ENCODE data around the gene FAM3B.

GRCh38 chr21:41388259-41388658 lies 71.7 kb downstream of the FAM3B start:
- TF ChIP-seq MAZ (CRISPR knock-in tag; conservative IDR thresholded peaks at IDR 0.05 in 1 of 2, IDR thresholded peaks at IDR 0.05 in 1 of 2): no peak
- TF ChIP-seq, protein P1, sequence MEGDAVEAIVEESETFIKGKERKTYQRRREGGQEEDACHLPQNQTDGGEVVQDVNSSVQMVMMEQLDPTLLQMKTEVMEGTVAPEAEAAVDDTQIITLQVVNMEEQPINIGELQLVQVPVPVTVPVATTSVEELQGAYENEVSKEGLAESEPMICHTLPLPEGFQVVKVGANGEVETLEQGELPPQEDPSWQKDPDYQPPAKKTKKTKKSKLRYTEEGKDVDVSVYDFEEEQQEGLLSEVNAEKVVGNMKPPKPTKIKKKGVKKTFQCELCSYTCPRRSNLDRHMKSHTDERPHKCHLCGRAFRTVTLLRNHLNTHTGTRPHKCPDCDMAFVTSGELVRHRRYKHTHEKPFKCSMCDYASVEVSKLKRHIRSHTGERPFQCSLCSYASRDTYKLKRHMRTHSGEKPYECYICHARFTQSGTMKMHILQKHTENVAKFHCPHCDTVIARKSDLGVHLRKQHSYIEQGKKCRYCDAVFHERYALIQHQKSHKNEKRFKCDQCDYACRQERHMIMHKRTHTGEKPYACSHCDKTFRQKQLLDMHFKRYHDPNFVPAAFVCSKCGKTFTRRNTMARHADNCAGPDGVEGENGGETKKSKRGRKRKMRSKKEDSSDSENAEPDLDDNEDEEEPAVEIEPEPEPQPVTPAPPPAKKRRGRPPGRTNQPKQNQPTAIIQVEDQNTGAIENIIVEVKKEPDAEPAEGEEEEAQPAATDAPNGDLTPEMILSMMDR (IDR thresholded peaks at IDR 0.05 in 2 of 3, conservative IDR thresholded peaks at IDR 0.05 in 1 of 3; ENCODE audit: insufficient read depth in 2 of 3, low read depth in 1 of 3, low read length in 3 of 3): no peak
- no peak for TF ChIP-seq E2F3 (CRISPR knock-in tag; IDR thresholded peaks at IDR 0.05)
- no peak for TF ChIP-seq FOXA1 (IDR thresholded peaks at IDR 0.05; ENCODE audit: borderline replicate concordance)
- no peak for TF ChIP-seq FOXM1 (IDR thresholded peaks at IDR 0.05; ENCODE audit: low read depth)
- TF ChIP-seq FOXM1 (CRISPR knock-in tag; IDR thresholded peaks at IDR 0.05; ENCODE audit: low read depth): no peak
- TF ChIP-seq CEBPB (tag; IDR thresholded peaks at IDR 0.05): no peak
- TF ChIP-seq NFIC (IDR thresholded peaks at IDR 0.05): no peak
- TF ChIP-seq MYC (IDR thresholded peaks at IDR 0.05; ENCODE audit: low read depth, low read length): no peak
- no peak for TF ChIP-seq MYC (CRISPR knock-in tag; IDR thresholded peaks at IDR 0.05; ENCODE audit: borderline replicate concordance, low read depth)
- no peak for TF ChIP-seq MTA3 (IDR thresholded peaks at IDR 0.05; ENCODE audit: borderline replicate concordance)
- no peak for TF ChIP-seq BHLHE40 (IDR thresholded peaks at IDR 0.05; ENCODE audit: low read length)
